IMR-90 (cell line): Measurements from ENCODE around the gene TSPO. TPM values are rescaled to one million over a fixed set of nuclear protein-coding genes. Genes with fewer than 3 reads are reported as not detected.

Experiments used
- ATAC-seq: fragments of 200-7000 bp; cut with Tn5 transposase; 2 replicates; pipeline ENCODE4 v1.9.1; 2020; ENCODE audit warnings: low read depth, mild to moderate bottlenecking, moderate library complexity
- BruUV-seq: library from RNA; stranded (reverse); fragments of 400-500 nt; replicated peaks from 2 replicates; lab custom pipeline; 2021; lab: Mats Ljungman, UMichigan
- CTCF ChIA-PET: fragments of 300-600 bp; formaldehyde crosslinking; extraction: SDS; loops from one replicate; lab custom pipeline; 2021; ENCODE audit warnings: antibody characterized with exemption; lab: Yijun Ruan, JAX
- POLR2A ChIA-PET: fragments of 300-600 bp; sonication (Branson Sonifier 250); formaldehyde crosslinking; loops from one replicate; lab custom pipeline; 2022; ENCODE audit warnings: antibody characterized with exemption; ENCODE audit not compliant: unreplicated experiment; lab: Charles Lee
- DNase-seq: peaks from one replicate; pipeline ENCODE4 v3.0.0; 2013
- H2AFZ ChIP-seq: replicated peaks from 2 replicates; pipeline ENCODE3; 2013; ENCODE audit warnings: low read length, mild to moderate bottlenecking; ENCODE audit not compliant: poor library complexity
- H2AK5ac ChIP-seq: 2 replicates; pipeline ENCODE4 v1.6.1; 2013; ENCODE audit warnings: low read depth, low read length, inconsistent platforms
- H2AK9ac ChIP-seq: replicated peaks from 2 replicates; pipeline ENCODE3; 2013; ENCODE audit warnings: mild to moderate bottlenecking, low read depth, low read length, moderate library complexity; ENCODE audit not compliant: poor library complexity
- H2BK120ac ChIP-seq: 2 replicates; pipeline ENCODE4 v1.6.1; 2013; ENCODE audit warnings: low read depth, low read length, inconsistent platforms
- H2BK15ac ChIP-seq: 3 replicates; pipeline ENCODE4 v1.6.1; 2013; ENCODE audit warnings: low read depth, low read length, inconsistent platforms
- H2BK20ac ChIP-seq: 2 replicates; pipeline ENCODE4 v1.6.1; 2013; ENCODE audit warnings: low read depth, mild to moderate bottlenecking, inconsistent platforms, low read length, moderate library complexity
- H2BK5ac ChIP-seq: 2 replicates; pipeline ENCODE4 v1.6.1; 2013; ENCODE audit warnings: mild to moderate bottlenecking, low read depth, low read length, inconsistent platforms; ENCODE audit not compliant: poor library complexity, severe bottlenecking
- H3K14ac ChIP-seq: replicated peaks from 2 replicates; pipeline ENCODE4 v1.6.1; 2013; ENCODE audit warnings: low read depth, low read length, inconsistent platforms
- H3K18ac ChIP-seq: 2 replicates; pipeline ENCODE4 v1.6.1; 2013; ENCODE audit warnings: low read depth, low read length, control low read depth
- H3K23ac ChIP-seq: 2 replicates; pipeline ENCODE4 v1.6.1; 2013; ENCODE audit warnings: low read depth, low read length, inconsistent platforms
- H3K27ac ChIP-seq: 2 replicates; pipeline ENCODE4 v1.5.1; 2013; ENCODE audit warnings: mild to moderate bottlenecking, control low read depth, low read length; ENCODE audit not compliant: insufficient read depth
- H3K27me3 ChIP-seq: 2 replicates; pipeline ENCODE4 v1.6.1; 2013; ENCODE audit warnings: low read length; ENCODE audit not compliant: control insufficient read depth, insufficient read depth
- H3K36me3 ChIP-seq: 2 replicates; pipeline ENCODE4 v1.6.1; 2013; ENCODE audit warnings: low read length, mixed read lengths; ENCODE audit not compliant: control insufficient read depth, insufficient read depth
- H3K4ac ChIP-seq: 2 replicates; pipeline ENCODE4 v1.6.1; 2013; ENCODE audit warnings: low read depth, low read length, inconsistent platforms
- H3K4me1 ChIP-seq: 2 replicates; pipeline ENCODE4 v1.6.1; 2013; ENCODE audit warnings: low read length, mixed read lengths; ENCODE audit not compliant: control insufficient read depth, insufficient read depth
- H3K4me2 ChIP-seq: 2 replicates; pipeline ENCODE4 v1.6.1; 2013; ENCODE audit warnings: low read depth, mild to moderate bottlenecking, control low read depth, low read length, moderate library complexity
- H3K4me3 ChIP-seq: 2 replicates; pipeline ENCODE4 v1.5.1; 2013; ENCODE audit warnings: low read depth, mild to moderate bottlenecking, control low read depth, low read length, moderate library complexity; ENCODE audit not compliant: insufficient read depth
- H3K56ac ChIP-seq: 2 replicates; pipeline ENCODE4 v1.6.1; 2013; ENCODE audit warnings: low read length, inconsistent platforms; ENCODE audit not compliant: insufficient read depth; ENCODE audit errors: extremely low read depth
- H3K79me1 ChIP-seq, 2 experiments: 2 replicates each; pipeline ENCODE4 v1.6.1; 2013; ENCODE audit warnings: low read length in 2 of 2, inconsistent platforms in 1 of 2, low read depth in 1 of 2
- H3K9ac ChIP-seq: 2 replicates; pipeline ENCODE4 v1.6.1; 2013; ENCODE audit warnings: low read depth, low read length, control low read depth
- H3K9me1 ChIP-seq: 2 replicates; pipeline ENCODE4 v1.6.1; 2013; ENCODE audit warnings: low read length, inconsistent platforms; ENCODE audit not compliant: insufficient read depth
- H3K9me3 ChIP-seq: 2 replicates; pipeline ENCODE4 v1.6.1; 2013; ENCODE audit warnings: low read length; ENCODE audit not compliant: control insufficient read depth, insufficient read depth
- H4K20me1 ChIP-seq: 2 replicates; pipeline ENCODE4 v1.6.1; 2013; ENCODE audit warnings: low read length, inconsistent platforms; ENCODE audit not compliant: insufficient read depth
- H4K5ac ChIP-seq: 2 replicates; pipeline ENCODE4 v1.6.1; 2013; ENCODE audit warnings: mild to moderate bottlenecking, low read depth, low read length, control low read depth
- H4K8ac ChIP-seq, 2 experiments: 2 replicates each; pipeline ENCODE4 v1.6.1; 2013; ENCODE audit warnings: low read depth in 2 of 2, low read length in 2 of 2, control low read depth in 1 of 2, inconsistent platforms in 1 of 2
- H4K91ac ChIP-seq: 2 replicates; pipeline ENCODE4 v1.6.1; 2013; ENCODE audit warnings: low read depth, low read length, inconsistent platforms; ENCODE audit not compliant: insufficient read depth
- ELK1 ChIP-seq: fragments of 150-350 bp; IDR thresholded peaks from 2 replicates; pipeline ENCODE4 v1.6.1; 2016; ENCODE audit warnings: low read depth, mild to moderate bottlenecking, low read length, moderate library complexity, borderline replicate concordance
- POLR2A ChIP-seq: IDR thresholded peaks from 2 replicates; pipeline ENCODE4 v1.6.1; 2012; ENCODE audit warnings: mild to moderate bottlenecking, low read depth, low read length
- WGBS, 2 experiments: methylation state at CpG; one replicate each; pipeline versions ENCODE4 v1.1.5 to v1.1.7; 2013; ENCODE audit warnings: missing lambda C conversion rate in 2 of 2; ENCODE audit not compliant: insufficient read length in 1 of 2; ENCODE audit errors: extremely low coverage in 2 of 2; 5-methylcytosine and 5-hydroxymethylcytosine counted together
- dilution Hi-C: fragments of 300-500 bp; cut with HindIII; formaldehyde crosslinking; loops from one replicate; pipeline ENCODE4 v1.14.3; 2018; ENCODE audit warnings: low sequenced_read_pairs; ENCODE audit not compliant: unreplicated experiment
- in situ Hi-C: fragments of 300-500 bp; cut with MboI; formaldehyde crosslinking; loops from 3 replicates; pipeline ENCODE4 v1.14.3; 2019; ENCODE audit warnings: low sequenced_read_pairs, inconsistent platforms, mixed read lengths
- intact Hi-C: fragments of 100-400 bp; cut with micrococcal nuclease; formaldehyde crosslinking; loops from 2 replicates; pipeline ENCODE4 v1.10.0; 2022
- polyA plus RNA-seq, 3 experiments: library from polyadenylated mRNA; depleted of rRNA; stranded (reverse); fragments of >200 nt; gene quantifications; 2 replicates each; pipeline ENCODE4 v1.2.3, GENCODE V29; 2012; ENCODE audit warnings: low replicate concordance in 1 of 3
- total RNA-seq: library from RNA; depleted of rRNA; stranded (reverse); fragments of >200 nt; gene quantifications from 2 replicates; pipeline ENCODE4 v1.2.3, GENCODE V29; 2012

TSPO gene
- total and polyA plus RNA-seq, 2 of the 4 experiments (the other 2 are of a cell fraction): 115 to 297 TPM

DNA sequence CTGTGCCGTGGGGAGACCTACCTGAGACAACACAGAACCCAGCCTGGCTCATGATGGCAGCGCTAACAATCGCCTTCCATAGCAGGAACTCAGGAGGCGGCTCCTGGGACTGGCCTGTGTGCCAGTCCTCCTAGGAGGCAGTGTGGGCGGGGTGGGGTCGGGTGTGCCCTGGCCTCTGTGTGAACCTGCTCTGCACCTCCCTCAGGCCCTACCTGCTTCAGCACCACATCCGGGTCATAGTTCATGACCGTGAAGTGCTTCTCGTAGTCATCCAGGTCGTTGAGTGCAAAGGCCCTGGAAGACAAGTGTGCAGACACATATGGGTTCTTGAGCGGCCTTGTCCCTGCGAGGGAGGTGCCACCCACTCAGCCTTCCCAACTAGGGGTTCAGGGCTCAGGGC, 20.2 kb downstream of the TSPO start:
- no peak for ATAC-seq

More for the DNA sequence above, 20.2 kb downstream of the TSPO start:
- Histone ChIP-seq H3K9me3 (no peaks in the 10 kb centered on the region), H3K14ac (no peak overlapping the region), H2BK20ac (no peak overlapping the region), H2AFZ (no peak overlapping the region), H3K4ac (no peak overlapping the region), H3K4me2 (no peak overlapping the region), H2AK5ac (no peak overlapping the region), H3K27ac (no peak overlapping the region), H3K4me1 (no peaks in the 10 kb centered on the region), H3K9me1 (no peaks in the 10 kb centered on the region; the same call in 1 of the 2 replicates), H3K9ac (no peak overlapping the region), H2BK15ac (no peak overlapping the region), H2BK5ac (no peak overlapping the region), H3K56ac (no peak overlapping the region), H3K79me1 (no peaks in the 10 kb centered on the region), H3K27me3 (no peaks in the 10 kb centered on the region), H4K5ac (no peak overlapping the region), H4K91ac (no peak overlapping the region), H2BK120ac (no peak overlapping the region), H4K8ac (no peak overlapping the region), H3K4me3 (no peak overlapping the region), H3K36me3 (peaks cover 48% of the 10 kb centered on the region), H3K18ac (no peak overlapping the region), H4K20me1 (no peaks in the 10 kb centered on the region; the same call in 1 of the 2 replicates), H3K23ac (no peak overlapping the region), H2AK9ac (peak overlapping the region; percentile 55)
- ChIA-PET CTCF (no interaction called here), POLR2A (no interaction called here)
- dilution Hi-C loops (no loop called here), in situ Hi-C loops (no loop called here), intact Hi-C loops (no loop called here)
- no peak for DNase-seq
- TF ChIP-seq ELK1 (no peak), POLR2A (no peak)
- no TSS peak for BruUV-seq
- 94% methylated on average over 9 of the region's 12 CpGs; no CpG with 5 or more reads in 1 of the 2 experiments for WGBS, 2 experiments
